Hepatocyte (in vitro differentiated cells): ENCODE measurements around the gene TAF1D. TPM values are rescaled to one million over a fixed set of nuclear protein-coding genes. Genes with fewer than 3 reads are reported as not detected.

Source experiments
- DNase-seq: peaks from one replicate; pipeline ENCODE4 v3.0.0-alpha.2; 2016; ENCODE audit warnings: low spot score
- H2AFZ ChIP-seq: fragments of 200-600 bp; sonication (generic); 2 replicates; pipeline ENCODE4 v1.6.0; 2016; ENCODE audit warnings: antibody characterized with exemption, mild to moderate bottlenecking
- H3K27ac ChIP-seq: fragments of 200-600 bp; sonication (generic); 2 replicates; pipeline ENCODE4 v1.5.1; 2016; ENCODE audit warnings: mild to moderate bottlenecking
- H3K27me3 ChIP-seq: fragments of 200-600 bp; sonication (generic); 2 replicates; pipeline ENCODE4 v1.6.1; 2016
- H3K36me3 ChIP-seq: fragments of 200-600 bp; sonication (generic); replicated peaks from 2 replicates; pipeline ENCODE4 v1.5.1; 2016; ENCODE audit warnings: low read depth; ENCODE audit not compliant: insufficient read depth
- H3K4me1 ChIP-seq: fragments of 200-600 bp; sonication (generic); 2 replicates; pipeline ENCODE4 v1.5.1; 2016; ENCODE audit warnings: mild to moderate bottlenecking, moderate library complexity; ENCODE audit not compliant: insufficient read depth
- H3K4me2 ChIP-seq: fragments of 200-600 bp; sonication (generic); 2 replicates; pipeline ENCODE4 v1.6.0; 2016
- H3K4me3 ChIP-seq: fragments of 200-600 bp; sonication (generic); 2 replicates; pipeline ENCODE4 v1.5.1; 2016; ENCODE audit warnings: mild to moderate bottlenecking
- H3K79me2 ChIP-seq: fragments of 200-600 bp; sonication (generic); 2 replicates; pipeline ENCODE4 v1.6.0; 2017; ENCODE audit warnings: mild to moderate bottlenecking
- H3K9me2 ChIP-seq: fragments of 200-600 bp; sonication (generic); replicated peaks from 2 replicates; pipeline ENCODE4 v1.6.0; 2017; ENCODE audit warnings: mild to moderate bottlenecking; ENCODE audit not compliant: insufficient read depth
- H3K9me3 ChIP-seq: fragments of 200-600 bp; sonication (generic); 2 replicates; pipeline ENCODE4 v1.5.1; 2016; ENCODE audit warnings: low read depth, mild to moderate bottlenecking
- H4K20me1 ChIP-seq: fragments of 200-600 bp; sonication (generic); 2 replicates; pipeline ENCODE4 v1.6.0; 2016; ENCODE audit warnings: mild to moderate bottlenecking; ENCODE audit not compliant: insufficient read depth, poor library complexity, severe bottlenecking
- CTCF ChIP-seq: fragments of 200-600 bp; sonication (generic); IDR thresholded peaks from 2 replicates; pipeline ENCODE4 v1.5.1; 2016; ENCODE audit warnings: antibody characterized with exemption, mild to moderate bottlenecking; ENCODE audit not compliant: poor library complexity
- EZH2 ChIP-seq: fragments of 200-600 bp; sonication (generic); IDR thresholded peaks from 2 replicates; pipeline ENCODE4 v1.6.1; 2016; ENCODE audit warnings: antibody characterized with exemption, mild to moderate bottlenecking, borderline replicate concordance
- EZH2phosphoT487 ChIP-seq: fragments of 200-600 bp; sonication (generic); IDR thresholded peaks from one replicate; pipeline ENCODE4 v1.6.1; 2018; ENCODE audit warnings: antibody characterized with exemption, mild to moderate bottlenecking, low read depth, moderate library complexity; ENCODE audit not compliant: unreplicated experiment, severe bottlenecking
- WGBS: methylation state at CpG from one replicate; pipeline ENCODE4 v1.1.6; 2016; ENCODE audit warnings: low lambda C conversion rate; ENCODE audit errors: missing lambda C conversion rate; 5-methylcytosine and 5-hydroxymethylcytosine counted together
- polyA plus RNA-seq: library from polyadenylated mRNA; unstranded; fragments of >200 nt; fragmentation: Nextera tagmentation; extraction: Ambion mirVana; gene quantifications from 2 replicates; pipeline ENCODE4 v1.2.1, GENCODE V29; 2016
- total RNA-seq: library from RNA; depleted of rRNA; stranded (reverse); fragments of >200 nt; gene quantifications from 2 replicates; pipeline ENCODE4 v1.2.3, GENCODE V29; 2014

The TAF1D gene
- total and polyA plus RNA-seq, 2 experiments from 2014 or later: 42.1 to 240 TPM

DNA sequence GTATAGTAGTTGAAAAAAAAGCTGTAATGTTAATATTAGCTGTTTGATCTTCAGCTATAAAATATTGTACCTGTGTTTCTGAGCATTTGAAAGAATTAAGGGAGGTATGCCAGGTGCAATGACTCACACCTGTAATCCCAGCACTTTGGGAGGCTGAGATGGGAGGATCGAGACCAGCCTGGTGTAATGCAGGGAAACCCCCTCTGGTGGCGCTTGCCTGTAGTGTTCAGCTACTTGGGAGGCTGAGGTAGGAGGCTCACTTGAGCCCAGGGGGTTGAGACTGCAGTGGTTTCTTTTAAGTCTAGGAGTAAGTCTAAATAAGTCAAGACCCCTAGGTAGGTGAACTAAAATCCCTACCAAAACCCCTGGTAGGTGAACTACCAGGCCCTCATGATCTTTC, 37.1 kb downstream of the TAF1D start:
- H3K36me3 ChIP-seq: no peaks in the 10 kb centered on the region
- no peaks in the 10 kb centered on the region for H3K4me1 ChIP-seq
- WGBS: 100% methylated on average over 2 of the region's 2 CpGs
- H4K20me1 ChIP-seq: no peaks in the 10 kb centered on the region
- no peak overlapping the region for H3K4me3 ChIP-seq
- H3K9me3 ChIP-seq: peaks cover 3% of the 10 kb centered on the region
- TF ChIP-seq EZH2 (no peak), CTCF (no peak), EZH2phosphoT487 (no peak)
- H3K27ac ChIP-seq: no peak overlapping the region
- H2AFZ ChIP-seq: no peak overlapping the region
- DNase-seq: no peak
- H3K27me3 ChIP-seq: no peaks in the 10 kb centered on the region
- peaks cover 3% of the 10 kb centered on the region for H3K79me2 ChIP-seq
- H3K9me2 ChIP-seq: no peaks in the 10 kb centered on the region
- H3K4me2 ChIP-seq: no peak overlapping the region

- peaks cover 3% of the 10 kb centered on the region for H3K79me2 ChIP-seq
- H3K4me2 ChIP-seq: no peak overlapping the region
- no peaks in the 10 kb centered on the region for H4K20me1 ChIP-seq
- H3K36me3 ChIP-seq: no peaks in the 10 kb centered on the region
- 86% methylated on average over 3 of the region's 3 CpGs for WGBS
- H3K4me3 ChIP-seq: no peak overlapping the region
- no peak for DNase-seq
- no peak overlapping the region for H2AFZ ChIP-seq
- no peaks in the 10 kb centered on the region for H3K4me1 ChIP-seq
- H3K27ac ChIP-seq: no peak overlapping the region
- H3K27me3 ChIP-seq: no peaks in the 10 kb centered on the region
- H3K9me3 ChIP-seq: no peaks in the 10 kb centered on the region
- TF ChIP-seq EZH2 (no peak), EZH2phosphoT487 (no peak), CTCF (no peak)
- H3K9me2 ChIP-seq: no peaks in the 10 kb centered on the region
These were observed 40.5 kb downstream of the TAF1D start for GRCh38 chr11:93700830-93701229.

- Histone ChIP-seq H3K27ac (no peak overlapping the region), H3K79me2 (peaks cover 3% of the 10 kb centered on the region), H3K4me1 (no peaks in the 10 kb centered on the region), H3K36me3 (no peaks in the 10 kb centered on the region), H2AFZ (no peak overlapping the region), H3K4me2 (no peak overlapping the region), H3K9me2 (no peaks in the 10 kb centered on the region), H3K27me3 (no peaks in the 10 kb centered on the region), H3K9me3 (no peaks in the 10 kb centered on the region), H3K4me3 (no peak overlapping the region), H4K20me1 (no peaks in the 10 kb centered on the region)
- WGBS: 95% methylated on average over 4 of the region's 4 CpGs
- DNase-seq: no peak
- TF ChIP-seq EZH2phosphoT487: no peak
- TF ChIP-seq EZH2: no peak
- TF ChIP-seq CTCF: no peak
These were observed 43.7 kb downstream of the TAF1D start for GRCh38 chr11:93697611-93698010.

DNA sequence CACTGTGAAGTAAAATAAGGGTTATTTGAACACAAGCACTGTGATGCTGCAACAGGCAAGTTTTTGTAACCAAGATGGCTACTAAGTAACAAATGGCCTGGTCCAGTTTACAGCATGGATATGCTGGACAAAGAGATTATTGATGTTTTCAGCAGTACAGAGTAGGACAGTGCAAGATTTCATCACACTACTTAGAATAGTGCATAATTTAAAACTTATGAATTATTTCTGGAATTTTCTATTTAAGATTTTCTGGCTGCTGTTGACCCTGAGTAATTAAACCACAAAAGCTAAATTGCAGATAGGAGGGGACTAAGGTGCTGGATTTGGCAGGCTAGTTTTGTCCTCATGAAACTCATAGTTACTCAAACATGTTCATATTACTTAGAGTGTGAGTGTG, 46.7 kb downstream of the TAF1D start:
- Histone ChIP-seq H3K4me3 (no peak overlapping the region), H3K4me1 (no peaks in the 10 kb centered on the region), H4K20me1 (no peaks in the 10 kb centered on the region), H3K36me3 (no peaks in the 10 kb centered on the region), H3K27ac (no peak overlapping the region), H3K9me2 (no peaks in the 10 kb centered on the region), H3K27me3 (no peaks in the 10 kb centered on the region), H2AFZ (no peak overlapping the region), H3K4me2 (no peak overlapping the region), H3K9me3 (no peaks in the 10 kb centered on the region), H3K79me2 (no peaks in the 10 kb centered on the region)
- no peak for DNase-seq
- TF ChIP-seq CTCF (no peak), EZH2phosphoT487 (no peak), EZH2 (no peak)
